Measurements from ENCODE around the gene DAPK2. TPM values are rescaled to one million over a fixed set of nuclear protein-coding genes. Genes with fewer than 3 reads are reported as not detected.
"Not testable (repeated sequence)": the region's sequence is repeated elsewhere in the genome, so short reads cannot be mapped to it uniquely, and the experiment has no call there.

DAPK2 gene
- total and polyA plus RNA-seq, 7 donors = 3.7 to 65.6 (median 44.3) TPM

- no peak for TF ChIP-seq CTCF (IDR thresholded peaks at IDR 0.05)
- no peak for DNase-seq
- no peak overlapping the region for H3K27ac ChIP-seq
- H3K36me3 ChIP-seq (ENCODE audit: insufficient read depth in 1 of 2, low read depth in 1 of 2) = no peaks in the 10 kb centered on the region
- ATAC-seq = no peak
- H3K27me3 ChIP-seq (ENCODE audit: insufficient read depth in 3 of 3, low read length in 2 of 3) = no peaks in the 10 kb centered on the region
- intact Hi-C loops (cut with DNase I) = no loop called here
- no peaks in the 10 kb centered on the region for H3K9me3 ChIP-seq
- H3K4me1 ChIP-seq = peaks cover 38% of the 10 kb centered on the region
- 67 to 70% (median 67%) methylated on average over 3 of the region's 3 CpGs for WGBS, 3 donors
- no peak overlapping the region for H3K4me3 ChIP-seq
Observed at GRCh38 chr15:63901912-63902670, 144.2 kb downstream of the DAPK2 start.

GRCh38 chr15:63900306-63900705, 146.0 kb downstream of the DAPK2 start:
- H3K9me3 ChIP-seq = no peaks in the 10 kb centered on the region
- DNase-seq (no peak), ATAC-seq (no peak)
- intact Hi-C loops (cut with DNase I) = no loop called here
- H3K27me3 ChIP-seq (ENCODE audit: insufficient read depth in 3 of 3, low read length in 2 of 3) = no peaks in the 10 kb centered on the region
- no peaks in the 10 kb centered on the region for H3K36me3 ChIP-seq (ENCODE audit: insufficient read depth in 1 of 2, low read depth in 1 of 2)
- H3K4me1 ChIP-seq = peaks cover 47% of the 10 kb centered on the region
- no peak for TF ChIP-seq CTCF (IDR thresholded peaks at IDR 0.05)
- WGBS, 3 donors = 79 to 88% (median 79%) methylated on average over 1 of the region's 1 CpG
- H3K27ac ChIP-seq = peak overlapping the region; percentile 15
- H3K4me3 ChIP-seq = no peak overlapping the region

- H3K27ac ChIP-seq; ATAC-seq; H3K36me3 ChIP-seq (ENCODE audit: insufficient read depth in 1 of 2, low read depth in 1 of 2); H3K9me3 ChIP-seq; DNase-seq; intact Hi-C loops (cut with DNase I); H3K27me3 ChIP-seq (ENCODE audit: insufficient read depth in 3 of 3, low read length in 2 of 3); H3K4me3 ChIP-seq: not testable (repeated sequence)
- H3K4me1 ChIP-seq = peaks cover 48% of the 10 kb centered on the region
- 80 to 96% (median 87%) methylated on average over 7 of the region's 7 CpGs for WGBS, 3 donors
Observed at GRCh38 chr15:63899606-63900005, 146.7 kb downstream of the DAPK2 start.

DNA sequence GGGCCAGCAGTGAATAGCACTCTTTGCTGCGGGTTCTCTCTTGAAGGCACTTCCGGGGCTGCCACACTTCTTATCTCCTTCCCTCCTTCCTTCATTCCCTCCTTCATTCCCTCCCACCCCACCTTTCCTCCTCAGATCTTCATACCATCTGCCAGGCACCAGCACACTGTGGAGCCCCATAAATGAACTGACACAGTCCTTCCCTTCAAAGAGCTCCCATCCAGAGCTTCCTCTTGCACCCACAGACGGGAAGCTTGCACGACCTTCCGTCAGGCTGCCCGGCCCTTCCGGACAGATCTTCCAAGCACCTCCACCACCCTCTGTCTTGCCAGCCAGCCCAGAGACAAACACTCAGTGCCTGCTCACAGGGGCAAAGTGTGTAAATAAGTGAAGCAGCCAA, 147.1 kb downstream of the DAPK2 start:
- DNase-seq (no peak), ATAC-seq (no peak)
- Histone ChIP-seq H3K4me3 (no peak overlapping the region), H3K4me1 (peaks cover 48% of the 10 kb centered on the region), H3K27ac (no peak overlapping the region), H3K9me3 (no peaks in the 10 kb centered on the region), H3K36me3 (ENCODE audit: insufficient read depth in 1 of 2, low read depth in 1 of 2) (no peaks in the 10 kb centered on the region), H3K27me3 (ENCODE audit: insufficient read depth in 3 of 3, low read length in 2 of 3) (no peaks in the 10 kb centered on the region)
- intact Hi-C loops (cut with DNase I) = no loop called here
- WGBS, 3 donors = 59 to 85% (median 60%) methylated on average over 7 of the region's 7 CpGs
- TF ChIP-seq CTCF (IDR thresholded peaks at IDR 0.05) = no peak

- peak overlapping the region; percentile 88 for H3K27ac ChIP-seq
- intact Hi-C loops (cut with DNase I) = no loop called here
- TF ChIP-seq CTCF (IDR thresholded peaks at IDR 0.05) = no peak
- no peaks in the 10 kb centered on the region for H3K9me3 ChIP-seq
- DNase-seq (peak; percentile 72 to 87), ATAC-seq (peak; percentile 87 to 88 (median 87))
- H3K27me3 ChIP-seq (ENCODE audit: insufficient read depth in 3 of 3, low read length in 2 of 3) = no peaks in the 10 kb centered on the region
- 22 to 32% (median 31%) methylated on average over 15 of the region's 15 CpGs for WGBS, 3 donors
- peaks cover 64% of the 10 kb centered on the region for H3K4me1 ChIP-seq
- no peak overlapping the region for H3K4me3 ChIP-seq
- no peaks in the 10 kb centered on the region for H3K36me3 ChIP-seq (ENCODE audit: insufficient read depth in 1 of 2, low read depth in 1 of 2)
Observed at GRCh38 chr15:63896336-63897115, 149.8 kb downstream of the DAPK2 start.
